Measurements from ENCODE around the gene ITIH2.

The ITIH2 gene

GRCh38 chr10:7787150-7787856 lies 84.2 kb downstream of the ITIH2 start:
- peak in 1 of 42 donors; percentile 6 for DNase-seq

GRCh38 chr10:7787857-7788638 lies 84.9 kb downstream of the ITIH2 start, which contains the start of the genes ATP5F1C and KIN:
Gene ATP5F1C, plus strand, starts transcription at chr10:7788177. Its CDS starts 31 bp downstream, at chr10:7788208.
Gene KIN, minus strand, starts transcription at chr10:7787993. Its CDS starts 60 bp downstream, at chr10:7787933.
- peak; percentile 95 to 99 (median 98) for DNase-seq
- intact Hi-C loops (cut with DNase I) = no loop called here

More at GRCh38 chr10:7787150-7787856, 84.2 kb downstream of the ITIH2 start:
- intact Hi-C loops (cut with DNase I) = no loop called here

DNA sequence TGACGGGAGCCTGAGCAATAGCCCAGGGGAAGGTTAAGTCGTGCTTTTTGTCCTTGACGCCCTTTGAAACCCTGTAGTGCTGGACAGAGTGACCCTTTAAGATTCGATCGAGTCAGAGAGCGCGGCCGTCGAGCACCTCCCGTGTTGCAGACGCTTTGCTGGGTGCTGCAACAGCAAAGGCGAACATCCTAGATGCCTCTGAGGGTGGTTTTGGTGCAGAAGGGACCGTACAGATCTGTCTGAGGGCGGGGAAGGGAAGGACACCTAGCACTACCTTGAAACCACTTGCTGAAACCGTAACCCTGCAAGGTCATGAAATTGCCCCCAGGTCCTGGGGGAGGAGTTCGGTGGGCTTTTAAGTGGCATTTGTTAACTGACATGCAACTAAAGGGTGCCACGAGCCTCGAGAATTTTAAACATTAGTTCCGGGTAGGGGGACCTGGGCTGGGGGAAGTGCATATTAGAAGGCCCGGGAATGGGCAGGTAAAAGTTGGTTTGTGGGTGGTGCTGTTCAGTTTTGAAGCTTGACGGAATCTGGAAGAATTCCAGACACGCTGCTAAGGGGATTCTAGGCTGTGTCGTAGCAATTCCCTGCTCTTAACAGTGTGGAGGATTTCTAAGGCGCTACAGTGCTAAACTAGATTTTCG lies 85.6 kb downstream of the ITIH2 start:
- intact Hi-C loops (cut with DNase I) = no loop called here
- peak in 12 of 42 donors; percentile 3 to 41 (median 18) for DNase-seq

DNA sequence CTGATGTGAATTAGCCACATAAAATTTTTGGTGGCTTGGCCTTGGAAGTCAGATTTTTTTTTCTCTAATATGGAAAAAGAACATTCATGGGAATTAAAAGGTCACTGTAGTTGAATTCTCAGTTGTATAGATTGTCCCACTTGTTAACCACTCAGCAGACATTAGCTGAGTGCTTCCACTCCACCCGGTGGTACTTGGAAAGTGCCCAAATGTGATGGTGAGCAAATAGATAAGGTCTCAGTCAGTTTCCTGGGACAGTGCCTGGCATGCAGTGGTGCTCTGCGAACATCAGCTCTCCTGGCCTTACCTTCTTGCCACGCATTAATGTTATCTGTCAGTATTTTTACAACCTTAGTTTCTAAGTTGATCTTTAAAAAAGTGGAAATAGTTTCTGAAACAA lies 86.3 kb downstream of the ITIH2 start:
- no peak for DNase-seq
- intact Hi-C loops (cut with DNase I) = no loop called here

- DNase-seq = peak in 2 of 42 donors; percentile 23 to 32
- intact Hi-C loops (cut with DNase I) = no loop called here
Measured at GRCh38 chr10:7792541-7792940, 89.4 kb downstream of the ITIH2 start.

GRCh38 chr10:7794251-7795026 lies 91.3 kb downstream of the ITIH2 start:
- intact Hi-C loops (cut with DNase I) = no loop called here
- DNase-seq = no peak

- intact Hi-C loops (cut with DNase I) = no loop called here
- DNase-seq = no peak
Measured at GRCh38 chr10:7795605-7796004, 92.5 kb downstream of the ITIH2 start.

DNA sequence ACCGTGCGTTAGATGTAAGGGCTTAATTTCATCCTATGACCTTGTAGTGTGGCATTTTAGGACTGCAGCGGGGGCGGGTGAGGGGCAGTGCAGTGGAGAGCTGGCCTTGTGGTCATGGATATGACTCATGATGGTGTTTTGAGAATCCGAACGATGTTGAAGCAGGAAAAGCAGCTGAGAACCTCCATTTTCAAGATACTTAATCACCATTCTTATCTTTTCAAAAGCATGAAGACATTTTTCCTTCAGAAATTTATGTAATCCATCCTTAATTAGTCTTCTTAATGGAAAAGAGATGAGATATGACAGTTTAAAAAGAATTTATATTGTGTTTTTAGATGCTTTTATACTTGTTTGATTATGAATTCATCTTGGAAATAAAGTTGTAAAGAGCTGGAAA lies 94.5 kb downstream of the ITIH2 start:
- DNase-seq = no peak
- intact Hi-C loops (cut with DNase I) = no loop called here

Measured in head of caudate nucleus (tissue), 42 donors.